Middle frontal gyrus (tissue), 1 donor: ENCODE results near the gene GAL3ST1.

Experiments used
- DNase-seq: peaks from one replicate; pipeline ENCODE4 v3.0.0-alpha.2; 2015; ENCODE audit warnings: low spot score; ENCODE audit errors: extremely low spot score

The GAL3ST1 gene

DNA sequence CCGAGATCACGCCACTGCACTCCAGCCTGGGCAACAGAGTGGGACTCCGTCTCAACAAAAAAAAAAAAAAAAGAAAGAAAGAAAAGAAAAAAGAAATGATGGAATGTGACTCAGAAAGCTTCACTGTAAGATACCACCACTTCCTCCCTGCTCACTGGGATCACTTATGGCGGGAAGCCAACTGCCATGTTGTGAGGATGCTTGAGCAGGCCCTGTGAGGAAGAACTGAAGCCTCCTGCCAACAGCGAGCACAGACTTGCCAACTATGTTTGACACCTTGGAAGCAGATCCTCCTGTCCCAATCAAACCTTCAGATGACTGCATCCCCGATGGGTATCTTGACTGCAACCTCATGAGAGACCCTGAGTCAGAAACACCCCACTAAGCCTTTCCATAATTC is 36.2 kb downstream of the GAL3ST1 start:
- DNase-seq, result no peak

DNA sequence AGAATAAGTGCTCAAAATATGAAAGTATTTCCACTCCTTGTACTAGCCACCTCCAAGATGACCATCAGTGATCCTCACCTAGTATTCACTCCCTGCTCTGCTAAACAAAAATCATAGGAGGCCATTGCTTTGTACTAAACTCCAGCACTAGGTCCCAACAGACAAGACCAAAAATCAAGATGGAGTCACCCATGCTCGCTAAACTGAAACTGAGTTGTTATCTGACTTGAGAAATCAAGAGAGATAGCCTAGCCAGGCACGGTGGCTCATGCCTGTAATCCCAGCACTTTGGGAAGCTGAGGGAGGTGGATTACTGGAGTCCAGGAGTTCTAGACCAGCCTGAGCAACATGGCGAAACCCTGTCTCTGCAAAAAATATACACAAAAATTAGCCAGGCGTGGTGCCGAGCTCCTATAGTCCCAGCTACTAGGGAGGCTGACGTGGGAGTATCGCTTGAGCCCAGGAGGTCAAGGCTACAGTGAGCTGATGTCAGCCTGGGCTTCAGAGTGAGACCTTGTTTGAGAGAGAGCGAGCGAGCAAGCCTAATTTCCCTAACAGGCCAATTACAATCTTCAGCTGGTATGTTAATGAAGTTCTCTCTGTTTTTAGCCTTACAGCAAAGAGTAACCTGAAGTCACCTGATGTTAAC is 37.3 kb downstream of the GAL3ST1 start:
- DNase-seq, result no peak

DNA sequence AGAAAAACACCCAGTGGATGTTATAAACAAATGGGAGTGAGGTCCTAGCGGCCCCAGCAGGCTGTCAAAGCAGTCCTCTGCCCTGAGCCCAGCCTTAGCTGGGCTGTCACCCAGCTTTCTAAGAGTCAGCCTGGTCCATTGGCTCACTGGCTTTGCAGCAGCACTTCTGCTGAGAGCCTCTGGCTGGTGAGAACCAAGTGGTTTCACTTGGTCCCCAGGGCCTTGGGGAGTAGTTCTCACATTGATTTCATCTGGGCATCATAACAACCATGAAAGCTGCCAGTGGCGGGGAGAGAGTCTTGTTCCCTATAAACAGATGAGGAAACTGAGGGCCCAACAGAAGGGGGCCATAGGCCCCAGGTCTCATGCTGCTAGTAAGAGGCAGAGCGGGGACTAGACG is 39.3 kb downstream of the GAL3ST1 start:
- no peak for DNase-seq

DNA sequence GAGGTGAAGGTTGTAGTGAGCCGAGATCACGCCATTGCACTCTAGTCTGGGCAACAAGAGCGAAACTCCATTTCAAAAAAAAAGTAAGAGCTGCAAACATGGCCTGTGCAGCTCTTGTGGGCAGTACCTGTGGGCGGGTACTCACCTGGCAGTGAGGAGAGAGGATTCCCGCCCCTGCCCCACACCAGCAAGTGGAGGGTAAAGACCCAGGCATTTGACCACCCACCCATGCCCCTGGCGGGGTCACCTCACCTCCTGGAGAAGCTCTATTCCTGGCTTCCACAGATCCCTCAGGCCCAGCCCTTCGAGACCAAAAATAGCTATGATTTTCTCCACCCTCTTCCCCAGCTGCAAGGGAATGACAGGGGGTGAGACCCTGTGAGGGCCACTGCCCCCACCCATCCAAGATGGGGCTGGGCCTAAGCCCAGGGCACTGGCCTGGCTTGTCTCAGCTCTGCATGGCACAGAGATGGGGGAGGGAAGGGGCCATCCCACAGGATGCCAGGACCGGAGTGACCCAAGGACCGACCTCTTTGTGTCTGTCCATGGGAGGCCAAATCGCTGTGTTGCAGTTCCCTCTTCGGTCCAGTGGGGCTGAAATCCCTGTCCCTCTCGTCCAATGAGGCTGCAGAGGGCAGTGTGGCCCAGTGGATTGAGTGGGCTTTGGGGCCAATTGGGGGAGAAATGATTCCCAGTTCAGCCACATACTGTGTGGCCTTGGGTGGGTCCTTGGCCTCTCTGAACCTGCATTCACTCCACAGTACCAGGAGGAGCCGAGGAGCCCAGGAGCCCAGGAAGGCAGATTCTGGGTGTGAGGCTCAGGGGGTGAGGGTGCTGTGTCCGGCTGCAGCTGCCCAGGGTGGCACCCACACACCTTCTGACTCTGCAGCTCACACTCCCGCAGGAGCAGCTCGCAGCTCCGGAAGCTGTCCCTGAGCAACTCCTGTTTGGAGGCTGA is 42.5 kb downstream of the GAL3ST1 start:
- no peak for DNase-seq

DNA sequence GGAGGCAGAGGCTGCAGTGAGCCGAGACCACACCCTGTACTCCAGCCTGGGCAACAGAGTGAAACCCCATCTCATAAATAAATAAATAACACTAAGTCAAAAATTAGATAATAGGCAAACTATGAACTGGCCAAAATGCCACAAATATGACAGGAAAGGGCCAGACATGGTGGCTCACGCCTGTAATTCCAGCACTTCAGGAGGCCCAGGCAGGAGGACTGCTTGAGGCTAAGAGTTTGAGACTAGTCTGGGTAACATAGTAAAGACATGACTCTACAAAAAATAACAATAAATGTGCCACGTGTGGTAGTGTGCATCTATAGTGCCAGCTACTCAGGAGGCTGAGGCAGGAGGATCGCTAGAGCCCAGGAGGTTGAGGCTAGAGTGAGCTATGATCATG is 47.8 kb downstream of the GAL3ST1 start:
- no peak for DNase-seq

DNA sequence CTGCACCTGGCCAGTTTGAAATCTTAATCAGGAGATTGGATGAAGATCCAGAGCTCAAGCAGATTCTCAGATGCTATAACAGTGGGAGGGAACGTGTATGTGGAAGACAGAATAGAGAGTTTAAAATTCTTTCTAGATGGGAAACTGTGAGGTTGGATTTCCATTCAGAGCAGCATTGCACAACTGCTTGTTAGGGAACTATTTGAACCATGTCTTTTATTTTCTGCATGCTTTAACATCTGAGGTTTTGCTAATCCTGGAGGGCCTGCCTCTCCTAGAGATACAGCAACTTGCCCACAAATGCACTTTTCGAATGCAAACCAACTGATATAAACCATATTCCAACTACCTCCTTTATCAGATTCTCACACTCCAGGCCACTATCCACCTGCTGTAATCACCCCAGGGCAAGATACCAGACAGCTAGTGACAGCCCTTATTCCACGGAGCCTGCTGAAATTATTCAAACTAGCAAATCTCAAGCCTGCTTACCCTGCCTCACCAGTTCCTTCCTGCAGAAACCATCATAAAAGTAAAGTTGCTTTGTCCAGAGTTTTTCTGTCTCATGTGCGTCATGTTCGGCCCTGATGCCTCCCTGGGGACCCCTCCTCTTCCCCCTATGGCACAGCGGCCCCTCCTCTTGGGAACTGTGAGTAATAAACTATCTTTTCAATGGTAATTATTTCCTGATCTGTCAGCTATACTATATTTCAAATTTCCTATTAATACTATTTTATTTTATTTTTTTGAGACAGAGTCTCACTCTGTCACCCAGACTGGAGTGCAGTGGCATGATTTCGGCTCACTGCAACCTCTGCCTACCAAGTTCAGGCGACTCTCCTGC is 50.6 kb downstream of the GAL3ST1 start:
- DNase-seq, result no peak

DNA sequence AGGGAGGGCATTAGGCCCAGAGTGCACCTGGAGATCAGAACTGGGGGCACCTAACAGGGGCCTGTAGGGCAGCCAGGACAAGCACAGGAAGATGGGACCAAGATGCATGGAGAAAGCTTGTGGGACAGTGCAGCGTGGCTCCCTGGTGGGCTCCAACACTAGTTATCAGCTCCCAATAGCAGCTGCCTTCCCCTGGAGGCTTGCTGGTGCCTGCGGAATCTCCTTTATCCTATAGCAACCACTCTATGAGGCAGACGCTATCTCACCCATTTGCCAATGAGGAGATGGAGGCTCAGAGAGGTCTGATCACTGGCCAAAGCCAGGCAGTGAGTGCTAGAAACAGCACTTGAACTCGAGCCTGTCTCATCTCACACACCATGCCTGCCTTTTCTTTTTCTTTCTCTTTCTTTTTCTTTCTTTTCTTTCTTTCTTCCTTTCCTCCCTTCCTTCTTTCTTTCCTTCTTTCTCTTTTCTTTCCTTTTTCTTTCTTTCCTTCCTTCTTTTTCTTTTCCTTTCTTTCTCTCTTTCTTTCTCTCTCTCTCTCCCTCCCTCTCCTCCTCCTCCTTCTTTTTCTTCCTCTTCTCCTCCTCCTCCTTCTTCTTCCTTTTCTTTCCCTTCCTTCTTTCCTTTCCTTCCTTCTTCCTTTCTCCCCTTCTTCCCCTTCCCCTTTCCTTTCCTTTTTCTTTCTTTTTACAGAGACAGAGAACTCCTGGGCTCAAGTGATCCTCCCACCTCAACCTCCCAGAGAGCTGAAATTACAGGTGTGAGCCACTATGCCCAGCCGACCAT is 52.9 kb downstream of the GAL3ST1 start:
- DNase-seq, result no peak

DNA sequence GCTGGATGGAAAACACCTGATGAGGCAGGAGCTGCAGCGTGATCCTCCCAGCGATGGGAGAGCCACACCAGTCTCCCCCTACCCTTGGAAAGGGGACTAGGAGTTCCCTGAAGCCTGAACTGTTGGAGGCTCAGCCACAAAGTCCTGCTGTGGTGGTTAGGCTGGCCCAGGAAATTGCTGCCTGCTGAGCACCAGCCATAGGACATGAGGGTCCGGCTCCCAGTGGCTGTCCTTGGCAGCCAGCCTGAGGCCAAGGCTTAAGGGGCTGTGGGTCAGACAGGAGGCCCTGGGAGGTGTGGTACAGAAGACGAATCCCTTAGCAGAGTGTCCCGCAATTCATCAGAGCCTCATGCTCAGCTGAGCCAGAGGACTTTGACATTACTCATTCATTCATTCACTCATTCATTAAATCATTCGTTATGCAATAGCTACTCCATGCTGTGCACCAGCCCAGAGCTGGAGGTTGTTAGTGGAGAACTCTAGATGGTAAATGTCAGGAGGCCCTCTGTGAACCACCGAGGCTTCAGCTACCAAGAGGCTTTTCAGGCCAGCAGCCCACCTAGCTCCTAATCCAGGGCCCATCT is 54.5 kb downstream of the GAL3ST1 start:
- no peak for DNase-seq

DNA sequence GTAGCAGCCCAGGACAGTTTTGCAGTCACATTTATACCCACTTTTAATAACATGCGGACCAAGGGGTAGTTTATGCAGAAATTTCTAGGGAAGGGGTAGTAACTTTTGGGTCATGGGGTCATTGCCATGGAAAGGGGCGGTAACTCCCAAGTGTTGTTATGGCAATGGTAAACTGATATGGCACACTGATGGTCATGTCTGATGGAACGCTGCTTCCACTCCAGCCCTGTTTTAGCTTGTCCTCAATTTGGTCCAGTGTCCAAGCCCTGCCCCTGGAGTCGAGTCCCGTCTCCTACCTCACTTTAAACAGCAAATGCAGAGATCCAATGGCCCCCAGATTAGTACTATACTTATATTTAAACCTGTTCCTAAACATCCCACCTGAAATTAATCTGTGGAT is 57.7 kb downstream of the GAL3ST1 start:
- DNase-seq, result no peak

DNA sequence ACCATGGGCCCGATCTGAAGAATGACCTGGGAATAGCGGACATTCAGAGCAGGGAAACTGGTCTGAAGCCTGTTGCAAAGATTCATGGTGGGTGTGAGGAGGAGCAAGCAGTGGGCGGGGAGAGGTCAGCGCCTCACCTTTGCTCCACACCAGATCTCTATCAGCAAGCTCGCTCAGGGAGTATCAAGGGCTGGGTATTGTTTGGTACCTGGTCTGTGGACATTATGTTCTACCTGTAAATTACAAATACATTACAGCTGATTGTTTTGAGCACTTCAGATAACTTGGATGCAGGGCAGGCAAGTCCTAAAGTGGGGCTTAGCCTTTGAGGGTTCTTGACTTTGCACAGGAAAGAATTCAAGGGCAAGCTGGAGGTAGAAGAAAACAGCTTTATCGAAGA is 58.2 kb downstream of the GAL3ST1 start:
- no peak for DNase-seq

DNA sequence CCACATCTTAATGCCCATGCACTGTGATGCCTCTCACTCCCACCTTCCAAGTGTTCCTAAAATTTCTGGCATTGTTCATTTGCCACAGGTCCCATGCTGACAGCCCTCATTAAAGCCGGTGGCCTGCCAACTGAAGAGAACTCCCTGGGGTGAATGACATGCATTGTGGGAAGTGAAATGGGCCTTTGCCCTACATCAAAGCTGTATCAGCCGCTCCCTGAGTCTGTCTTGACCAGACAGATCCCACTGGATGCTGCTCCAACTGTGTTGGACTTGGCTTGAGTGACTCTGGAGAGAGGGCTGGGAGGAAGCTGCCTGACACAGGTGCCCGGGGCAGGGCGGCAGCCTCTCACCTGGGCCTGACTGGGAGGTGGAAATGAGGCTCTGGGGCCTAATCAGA is 60.2 kb downstream of the GAL3ST1 start:
- no peak for DNase-seq

DNA sequence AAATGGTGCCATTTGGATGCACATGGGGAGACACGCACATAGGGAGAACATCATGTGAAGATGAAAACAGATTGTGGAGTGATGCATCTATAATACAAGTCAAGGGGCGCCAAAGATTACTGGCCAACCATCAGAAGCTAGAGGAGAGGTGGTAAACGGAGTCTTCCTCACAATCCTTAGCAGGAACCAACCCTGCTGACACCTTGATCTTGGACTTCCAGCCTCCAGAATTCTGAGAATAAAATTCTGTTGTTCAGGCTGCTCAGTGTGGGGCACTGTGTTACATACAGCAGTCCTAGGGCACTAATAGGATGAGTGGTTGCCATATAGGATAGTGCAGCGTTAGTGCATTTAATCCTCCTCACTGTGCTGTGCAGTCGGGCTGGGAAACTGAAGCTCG is 61.0 kb downstream of the GAL3ST1 start:
- DNase-seq, result no peak

DNA sequence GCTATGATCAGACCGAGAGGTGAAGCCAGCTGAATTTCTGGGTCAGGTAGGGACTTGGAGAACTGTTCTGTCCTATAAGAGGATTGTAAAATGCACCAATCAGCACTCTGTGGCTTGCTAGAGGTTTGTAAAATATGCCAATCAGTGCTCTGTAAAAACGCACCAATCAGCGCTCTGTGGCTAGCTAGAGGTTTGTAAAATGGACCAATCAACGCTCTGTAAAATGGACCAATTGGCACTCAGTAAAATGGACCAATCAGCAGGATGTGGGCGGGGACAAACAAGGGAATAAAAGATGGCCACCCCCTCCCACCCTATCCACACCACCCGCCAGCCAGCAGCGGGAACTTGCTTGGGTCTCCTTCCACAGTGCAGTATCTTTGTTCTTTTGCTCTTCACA is 62.6 kb downstream of the GAL3ST1 start:
- no peak for DNase-seq

DNA sequence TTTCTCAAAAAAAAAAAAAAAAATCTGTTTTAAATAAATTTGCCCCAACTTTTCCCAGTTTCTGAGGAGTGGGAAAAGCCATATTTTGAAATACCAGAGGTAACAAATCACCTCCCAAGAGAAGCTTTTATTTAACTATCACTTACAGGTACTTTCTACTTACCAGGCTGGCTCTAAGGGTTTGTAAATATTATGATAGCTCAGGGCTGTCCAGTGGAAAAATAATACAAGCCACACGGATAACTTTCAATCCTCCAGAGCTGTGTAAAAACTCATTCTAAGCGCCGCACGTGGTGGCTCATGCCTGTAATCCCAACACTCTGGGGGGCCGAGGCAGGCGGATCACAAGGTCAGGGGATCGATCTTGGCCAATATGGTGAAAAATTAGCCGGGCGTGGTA is 63.4 kb downstream of the GAL3ST1 start:
- DNase-seq, result no peak

DNA sequence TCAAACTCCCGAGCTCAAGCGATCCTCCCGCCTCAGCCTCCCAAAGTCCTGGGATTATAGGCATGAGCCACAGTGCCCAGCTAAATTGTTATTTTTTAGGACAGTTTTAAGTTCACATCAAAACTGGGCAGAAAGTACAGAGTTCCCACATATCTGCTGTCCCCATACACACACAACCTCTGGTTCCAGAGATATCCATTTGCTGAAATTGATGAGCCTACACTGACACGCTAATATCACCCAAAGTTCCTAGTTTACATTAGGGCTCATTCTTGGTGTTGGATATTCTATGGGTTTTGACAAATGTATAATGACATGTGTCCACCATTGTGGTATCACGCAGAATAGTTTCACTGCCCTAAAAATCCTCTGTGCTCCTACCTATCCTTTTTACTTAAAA is 66.2 kb downstream of the GAL3ST1 start:
- no peak for DNase-seq

DNA sequence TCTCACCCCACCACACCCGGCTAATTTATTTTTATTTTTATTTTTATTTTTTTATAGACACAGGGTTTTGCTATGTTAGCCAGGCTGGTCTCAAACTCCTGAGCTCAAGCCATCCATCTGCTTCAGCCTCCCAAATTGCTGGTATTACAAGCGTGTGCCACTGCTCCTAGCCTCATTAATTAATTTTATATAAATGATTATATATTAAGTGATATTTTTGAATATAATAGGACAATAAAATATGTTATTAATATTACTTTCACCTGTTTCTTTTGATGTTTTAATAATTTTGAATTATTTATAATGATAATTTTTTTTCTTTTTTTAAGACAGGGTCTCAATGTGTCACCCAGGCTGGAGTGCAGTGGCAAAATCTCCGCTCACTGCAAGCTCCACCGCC is 66.8 kb downstream of the GAL3ST1 start:
- DNase-seq, result no peak

DNA sequence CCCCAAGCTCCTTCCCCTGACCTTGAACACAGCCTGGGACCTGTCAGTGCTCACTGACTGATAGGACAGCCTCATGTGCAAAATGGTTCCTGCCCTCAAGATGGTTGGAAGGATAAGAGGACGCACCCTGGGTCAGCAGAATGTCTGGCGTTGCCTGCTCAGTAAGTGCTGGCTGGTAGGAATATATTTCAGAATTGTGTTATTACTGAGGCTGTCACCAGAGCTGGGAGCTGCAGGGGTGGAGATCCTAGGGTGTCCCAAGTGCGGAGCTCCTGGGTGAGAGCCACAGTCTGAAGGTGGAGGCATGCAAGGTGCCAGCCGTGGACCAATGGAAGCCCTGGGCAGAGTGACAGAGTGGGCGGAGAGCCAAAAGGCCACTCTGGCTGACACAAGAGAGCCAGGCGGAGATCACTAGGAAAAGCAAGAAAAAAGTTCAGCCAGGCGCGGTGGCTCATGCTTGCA is 67.9 kb downstream of the GAL3ST1 start:
- no peak for DNase-seq
